Epithelial cell of esophagus (primary cell): Measurements from ENCODE around the gene ATP10A.
A peak's percentile ranks its signal among the peaks of the same experiment; 100 is the strongest.

Experiments
- DNase-seq: peaks from one replicate; pipeline ENCODE4 v3.0.0; 2010; ENCODE audit warnings: low read depth
- H3K4me3 ChIP-seq: 2 replicates; pipeline ENCODE4 v1.5.1; 2011; ENCODE audit warnings: mild to moderate bottlenecking, low read length, control low read depth
- TF ChIP-seq, protein P1 (sequence below): IDR thresholded peaks from 2 replicates; pipeline ENCODE4 v1.5.1; 2011; ENCODE audit warnings: low read depth, mild to moderate bottlenecking, low read length, control low read depth, inconsistent platforms; ENCODE audit not compliant: insufficient read depth; ENCODE audit errors: missing control alignments

ATP10A gene

DNA sequence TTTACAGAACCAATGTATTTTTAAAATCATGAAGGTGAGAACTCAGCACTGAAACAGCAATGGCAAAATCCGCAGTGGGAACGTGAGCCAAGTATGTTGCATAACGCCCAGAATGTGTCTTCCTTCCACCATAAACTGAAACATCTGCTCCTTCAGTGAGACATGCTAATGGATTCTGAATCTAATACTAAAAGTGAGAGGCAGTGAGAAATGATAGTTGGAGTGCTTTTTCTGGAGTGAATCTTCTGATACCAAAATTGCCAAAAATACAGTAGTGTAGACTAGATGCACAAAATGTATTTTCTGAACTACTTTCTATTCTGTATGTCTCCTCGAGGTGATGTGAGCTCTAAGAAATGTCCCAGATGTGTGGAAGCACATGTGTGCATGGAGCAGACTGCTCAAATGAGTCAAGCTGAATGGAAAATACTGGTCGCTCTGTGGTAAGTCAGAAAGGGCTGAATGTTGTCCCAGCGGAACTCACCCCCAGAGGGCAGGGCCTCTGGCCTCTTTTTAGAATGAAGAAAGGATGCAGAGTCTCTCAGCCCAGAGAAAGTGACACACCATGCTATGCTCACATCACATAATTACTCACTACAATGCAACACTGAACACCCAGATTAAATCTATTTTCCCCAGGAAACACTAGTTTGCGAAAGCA, 73.0 kb downstream of the ATP10A start:
- no peak overlapping the region for H3K4me3 ChIP-seq
- no peak for DNase-seq
- TF ChIP-seq, protein P1, sequence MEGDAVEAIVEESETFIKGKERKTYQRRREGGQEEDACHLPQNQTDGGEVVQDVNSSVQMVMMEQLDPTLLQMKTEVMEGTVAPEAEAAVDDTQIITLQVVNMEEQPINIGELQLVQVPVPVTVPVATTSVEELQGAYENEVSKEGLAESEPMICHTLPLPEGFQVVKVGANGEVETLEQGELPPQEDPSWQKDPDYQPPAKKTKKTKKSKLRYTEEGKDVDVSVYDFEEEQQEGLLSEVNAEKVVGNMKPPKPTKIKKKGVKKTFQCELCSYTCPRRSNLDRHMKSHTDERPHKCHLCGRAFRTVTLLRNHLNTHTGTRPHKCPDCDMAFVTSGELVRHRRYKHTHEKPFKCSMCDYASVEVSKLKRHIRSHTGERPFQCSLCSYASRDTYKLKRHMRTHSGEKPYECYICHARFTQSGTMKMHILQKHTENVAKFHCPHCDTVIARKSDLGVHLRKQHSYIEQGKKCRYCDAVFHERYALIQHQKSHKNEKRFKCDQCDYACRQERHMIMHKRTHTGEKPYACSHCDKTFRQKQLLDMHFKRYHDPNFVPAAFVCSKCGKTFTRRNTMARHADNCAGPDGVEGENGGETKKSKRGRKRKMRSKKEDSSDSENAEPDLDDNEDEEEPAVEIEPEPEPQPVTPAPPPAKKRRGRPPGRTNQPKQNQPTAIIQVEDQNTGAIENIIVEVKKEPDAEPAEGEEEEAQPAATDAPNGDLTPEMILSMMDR = no peak

DNA sequence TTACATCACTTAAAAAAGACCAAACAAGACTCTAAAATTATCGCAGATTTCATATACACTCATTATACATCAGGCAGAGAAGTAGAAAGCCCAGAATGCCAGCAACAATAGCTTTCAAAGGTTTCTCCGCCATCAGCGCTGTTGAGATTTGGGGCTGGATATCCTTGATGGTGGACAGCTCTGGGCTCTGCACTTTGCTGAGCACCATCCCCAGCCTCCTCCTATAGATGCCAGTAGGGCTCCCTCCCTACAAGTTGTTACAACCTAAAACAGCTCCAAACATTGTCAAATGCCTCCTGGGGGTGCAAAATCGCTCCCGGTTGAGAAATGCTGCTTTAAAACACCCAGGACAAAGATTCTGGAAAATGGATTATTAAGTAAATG, 73.5 kb downstream of the ATP10A start:
- TF ChIP-seq, protein P1 = no peak
- no peak overlapping the region for H3K4me3 ChIP-seq
- DNase-seq = no peak

DNA sequence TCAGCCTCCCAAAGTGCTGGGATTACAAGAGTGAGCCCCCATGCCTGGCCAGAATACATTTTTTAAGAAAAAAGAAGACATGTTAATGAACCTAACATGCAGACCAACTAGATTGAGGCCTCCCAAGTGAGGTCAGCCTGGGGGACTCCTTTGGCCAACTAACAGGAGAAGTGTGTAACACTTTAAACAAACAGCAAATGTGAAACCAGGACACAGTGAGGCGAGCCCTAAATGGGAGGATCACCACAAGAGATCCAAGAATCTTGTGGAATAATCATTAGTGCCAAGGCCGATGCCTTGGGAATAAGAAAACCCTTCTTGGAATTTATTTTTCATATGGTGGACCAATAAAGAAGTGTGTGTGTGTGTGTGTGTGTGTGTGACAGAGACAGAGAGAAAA, 73.9 kb downstream of the ATP10A start:
- no peak for DNase-seq
- H3K4me3 ChIP-seq = no peak overlapping the region
- TF ChIP-seq, protein P1 = no peak

DNA sequence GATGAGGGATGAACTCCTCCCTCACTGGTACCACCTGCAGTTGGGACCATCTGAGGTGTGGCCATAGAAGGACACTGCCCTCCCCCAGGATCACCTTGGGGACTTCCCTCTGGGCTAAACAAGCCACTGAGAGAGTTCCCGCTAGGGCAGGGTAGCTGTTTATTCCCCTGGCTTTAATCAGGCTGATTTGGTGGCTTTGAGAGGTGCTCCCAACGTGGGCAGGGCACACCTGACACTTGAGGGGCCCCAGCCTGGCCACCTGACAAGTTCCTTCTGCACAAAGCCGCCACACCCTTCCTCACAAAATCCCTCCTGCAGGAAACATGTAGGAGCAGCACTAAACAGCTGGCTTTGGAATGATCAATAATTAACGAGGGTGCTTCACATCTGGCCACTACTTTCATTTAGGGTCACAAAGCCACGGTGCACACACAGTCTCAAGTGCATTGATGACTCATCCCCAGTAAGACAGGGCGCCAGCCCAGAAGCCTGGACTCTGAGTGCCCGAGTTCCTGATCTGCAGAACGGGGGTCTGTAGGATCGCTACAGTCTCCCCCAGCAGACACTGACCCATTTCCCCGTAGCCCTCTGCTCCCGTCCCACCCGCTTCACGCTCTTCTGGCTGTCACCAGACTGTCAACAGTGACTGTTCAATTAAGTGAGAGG, 75.1 kb downstream of the ATP10A start:
- peak; percentile 3 for DNase-seq
- no peak overlapping the region for H3K4me3 ChIP-seq
- TF ChIP-seq, protein P1 = no peak

DNA sequence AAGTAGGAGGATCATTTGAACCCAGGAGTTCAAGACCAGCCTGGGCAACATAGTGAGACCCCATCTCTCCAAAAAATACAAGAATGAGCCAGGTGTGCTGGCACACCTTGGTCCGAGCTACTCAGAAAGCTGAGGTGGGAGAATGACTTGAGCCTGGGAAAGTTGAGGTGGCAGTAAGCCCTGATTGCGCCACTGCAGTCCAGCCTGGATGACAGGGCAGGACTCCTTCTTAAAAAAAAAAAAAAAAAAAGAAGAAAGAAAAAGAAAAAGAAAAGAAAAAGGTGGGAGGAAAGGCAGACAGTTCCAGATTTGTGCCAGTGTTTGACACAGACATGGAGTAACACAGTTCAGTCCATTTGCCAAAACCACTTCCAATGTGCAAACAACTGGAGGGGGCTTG, 75.7 kb downstream of the ATP10A start:
- peak; percentile 11 for DNase-seq
- TF ChIP-seq, protein P1 = no peak
- no peak overlapping the region for H3K4me3 ChIP-seq

DNA sequence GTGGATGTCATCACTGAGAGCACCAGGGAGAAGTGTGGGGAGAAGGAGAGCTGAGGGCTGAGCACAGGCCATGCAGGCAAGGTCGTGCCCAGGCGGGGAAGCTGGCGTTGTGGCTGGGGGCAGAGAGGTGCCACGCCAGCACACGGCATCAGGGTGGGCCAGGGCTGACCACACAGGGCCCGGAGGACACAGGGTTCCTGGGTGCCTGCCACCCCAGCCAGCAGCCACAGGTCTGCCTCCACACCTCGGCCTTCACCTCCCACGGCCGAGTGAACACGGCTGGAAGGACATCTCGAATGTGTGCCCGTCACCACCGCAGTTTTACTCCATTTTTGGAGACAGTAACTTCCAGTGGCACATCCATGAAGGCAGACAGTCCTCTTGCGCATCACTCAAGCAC, 77.1 kb downstream of the ATP10A start:
- DNase-seq = no peak
- H3K4me3 ChIP-seq = no peak overlapping the region
- TF ChIP-seq, protein P1 = no peak

DNA sequence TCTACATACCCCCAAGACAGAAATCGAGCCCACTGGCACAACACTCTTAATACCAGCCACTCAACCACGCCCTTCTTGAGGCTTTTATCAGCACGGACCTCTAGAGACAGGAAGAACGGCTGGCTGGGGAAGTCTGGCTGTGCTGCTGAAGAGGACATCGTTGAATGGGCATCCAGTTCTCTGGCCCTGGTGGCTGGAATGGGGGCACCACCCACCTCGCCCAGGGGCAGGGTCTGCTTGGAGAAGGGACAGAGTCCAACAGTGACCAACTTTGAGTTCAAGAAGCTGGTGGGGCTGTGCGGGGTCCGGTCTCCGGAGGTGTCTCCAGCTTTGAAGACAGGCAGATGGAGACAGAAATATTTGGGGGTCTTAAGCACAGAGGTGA, 77.5 kb downstream of the ATP10A start:
- no peak overlapping the region for H3K4me3 ChIP-seq
- TF ChIP-seq, protein P1 = no peak
- DNase-seq = no peak
